Stimulated activated CD4-positive, alpha-beta T cell treated with anti-CD3 and anti-CD28 coated beads, Interleukin-1b, Interleukin-23, amount 100 ng/mL, for 1 hour (primary cell): Measurements from ENCODE around the gene UFD1.

Source experiments
- DNase-seq, 2 donors: peaks; one replicate each; pipeline ENCODE4 v3.0.0-alpha.2; 2020; ENCODE audit warnings: low read depth in 2 of 2

UFD1 gene, protein sequence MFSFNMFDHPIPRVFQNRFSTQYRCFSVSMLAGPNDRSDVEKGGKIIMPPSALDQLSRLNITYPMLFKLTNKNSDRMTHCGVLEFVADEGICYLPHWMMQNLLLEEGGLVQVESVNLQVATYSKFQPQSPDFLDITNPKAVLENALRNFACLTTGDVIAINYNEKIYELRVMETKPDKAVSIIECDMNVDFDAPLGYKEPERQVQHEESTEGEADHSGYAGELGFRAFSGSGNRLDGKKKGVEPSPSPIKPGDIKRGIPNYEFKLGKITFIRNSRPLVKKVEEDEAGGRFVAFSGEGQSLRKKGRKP

DNA sequence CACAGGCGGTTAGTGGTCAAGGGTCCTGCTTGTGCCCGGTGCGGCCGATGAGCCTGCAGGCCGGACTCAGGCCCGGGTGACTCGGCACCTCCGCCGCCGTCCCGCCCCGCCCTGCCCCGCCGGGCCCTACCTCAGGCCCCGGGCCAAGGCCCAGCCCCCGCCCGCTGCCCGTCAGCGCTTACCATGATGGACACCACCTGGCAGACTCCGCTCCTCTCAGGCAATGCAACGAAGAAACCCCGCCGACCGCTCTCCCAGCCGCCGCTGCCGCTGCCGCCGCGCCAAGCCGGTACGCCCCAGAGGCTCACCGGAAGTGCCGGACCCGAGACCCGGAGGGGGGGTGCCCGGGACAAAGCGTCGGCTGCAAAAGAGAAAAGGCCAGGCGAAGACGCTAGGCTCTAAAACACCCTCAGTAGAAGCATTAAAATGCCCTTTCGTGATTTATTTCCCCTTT, at the start of gene UFD1:
Gene UFD1, minus strand, starts transcription at position 293 of the 454 bp plus-strand sequence. Its CDS starts 108 bp downstream, at position 185.
- peak; percentile 34 to 61 for DNase-seq

DNA sequence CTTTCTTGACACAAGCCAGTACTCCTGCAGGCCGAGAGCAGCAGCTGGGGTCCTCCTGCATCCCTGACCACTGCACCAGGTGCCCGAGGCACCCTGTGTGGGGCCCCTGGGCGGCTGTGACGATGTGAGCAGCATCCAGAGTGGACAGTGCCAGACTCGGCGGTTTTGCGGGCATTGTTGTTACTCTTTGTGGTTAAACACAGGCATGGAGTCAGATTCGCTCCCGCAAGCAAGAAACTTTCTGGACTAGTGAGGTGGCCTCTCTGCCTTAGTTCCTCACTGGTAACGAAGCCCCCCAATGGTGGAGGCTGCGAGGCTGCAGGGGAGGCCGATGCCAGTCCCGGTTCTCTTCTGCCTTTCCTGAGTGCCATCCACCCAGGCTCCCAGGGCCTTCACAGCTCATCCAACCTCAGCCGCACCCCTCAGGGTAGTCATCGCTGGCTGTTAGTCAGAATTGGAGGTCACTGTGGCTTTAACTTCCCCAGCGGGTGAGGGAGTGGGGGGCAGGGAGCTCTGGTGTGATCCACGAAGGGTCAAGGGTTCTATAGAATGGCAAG, 48.9 kb upstream of the UFD1 start:
- no peak for DNase-seq

DNA sequence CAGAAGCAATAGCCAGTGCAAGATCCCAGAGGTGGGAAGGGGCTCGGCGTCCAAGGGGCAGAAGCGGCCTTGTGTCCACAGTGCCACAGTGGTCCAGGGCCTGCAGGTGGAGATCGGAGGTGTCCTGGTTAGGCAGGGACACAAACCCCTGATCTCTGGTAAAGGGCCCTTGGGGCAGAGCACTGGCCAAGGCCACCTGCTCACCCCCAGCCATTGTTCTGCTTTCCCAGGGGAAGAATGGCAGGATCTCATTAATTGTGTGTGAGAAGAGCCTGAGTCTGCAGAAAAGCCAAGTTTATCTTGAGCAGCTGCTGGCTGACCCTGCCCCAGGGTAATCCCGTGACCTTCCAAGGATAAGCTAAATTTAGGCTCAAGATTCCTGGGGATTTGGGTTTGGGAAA, 48.3 kb upstream of the UFD1 start:
- no peak for DNase-seq

DNA sequence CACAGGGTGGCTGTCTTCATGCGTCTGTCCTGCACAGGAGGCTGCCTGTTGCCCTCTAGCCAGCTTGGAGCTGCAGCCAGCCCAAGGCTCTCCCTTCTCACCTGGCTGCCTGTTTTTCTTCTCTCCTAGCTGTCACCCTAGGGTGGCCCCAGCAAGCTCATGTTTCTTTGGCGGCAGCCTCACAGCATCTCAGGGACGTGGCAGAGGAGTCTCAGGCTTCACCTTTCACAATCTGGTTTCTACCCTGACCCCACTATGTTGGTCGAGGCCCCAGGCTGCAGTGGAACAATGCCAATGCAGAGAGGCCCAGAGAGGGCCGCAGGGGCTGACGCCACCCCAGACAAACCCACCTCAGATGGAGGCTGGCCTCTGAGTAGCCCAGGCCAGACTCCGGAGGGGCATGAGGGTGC, 47.7 kb upstream of the UFD1 start:
- no peak for DNase-seq

DNA sequence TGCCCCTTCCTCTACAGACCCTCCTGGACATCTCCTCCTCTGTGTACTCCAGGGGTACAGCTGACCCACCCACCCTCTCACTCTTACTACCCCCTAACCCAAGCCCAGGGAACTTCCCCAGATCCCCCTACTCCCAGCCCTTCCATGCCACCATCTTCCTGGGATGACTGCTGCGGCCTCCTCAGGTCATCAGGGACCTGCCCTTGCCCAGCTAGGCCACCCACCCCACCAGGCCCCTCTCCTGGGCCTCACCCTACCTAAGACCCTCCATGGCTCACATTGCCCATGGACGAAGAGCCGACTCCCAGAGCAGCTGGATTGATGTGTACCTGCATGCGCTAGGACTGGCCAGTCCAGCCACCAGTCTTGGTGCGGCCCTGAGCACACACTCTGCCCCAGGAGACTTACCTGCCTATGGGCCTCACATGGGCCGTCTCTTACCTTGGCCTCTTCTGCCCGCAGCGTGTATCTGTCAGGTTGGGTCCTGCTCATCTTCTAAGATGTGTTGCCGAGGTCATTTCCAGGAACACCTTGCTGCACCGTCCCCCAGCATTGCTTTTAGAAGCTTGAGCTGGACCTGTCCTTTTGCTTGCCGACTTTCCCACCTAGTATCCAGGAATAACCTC, 47.2 kb upstream of the UFD1 start:
- no peak for DNase-seq

DNA sequence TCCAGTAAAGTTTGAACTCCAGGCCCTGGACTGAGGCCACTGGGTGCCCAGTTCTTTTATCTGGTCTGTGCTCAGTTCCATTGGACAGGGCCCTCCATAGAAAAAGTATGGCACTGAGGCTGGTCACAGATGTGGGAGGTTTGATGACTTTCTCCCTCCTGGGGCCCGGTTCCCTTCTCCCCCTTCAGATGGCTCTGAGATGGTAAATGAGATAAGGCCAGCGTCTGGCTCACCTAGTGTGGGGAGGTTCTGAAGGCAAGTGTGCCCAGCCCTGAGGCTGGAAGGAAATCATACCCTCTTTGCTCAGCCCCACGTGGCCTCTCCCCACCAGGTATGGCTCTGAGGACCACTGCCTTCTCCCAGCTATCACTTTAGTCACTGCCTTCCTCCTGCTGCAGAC, 46.7 kb upstream of the UFD1 start:
- DNase-seq, result no peak

DNA sequence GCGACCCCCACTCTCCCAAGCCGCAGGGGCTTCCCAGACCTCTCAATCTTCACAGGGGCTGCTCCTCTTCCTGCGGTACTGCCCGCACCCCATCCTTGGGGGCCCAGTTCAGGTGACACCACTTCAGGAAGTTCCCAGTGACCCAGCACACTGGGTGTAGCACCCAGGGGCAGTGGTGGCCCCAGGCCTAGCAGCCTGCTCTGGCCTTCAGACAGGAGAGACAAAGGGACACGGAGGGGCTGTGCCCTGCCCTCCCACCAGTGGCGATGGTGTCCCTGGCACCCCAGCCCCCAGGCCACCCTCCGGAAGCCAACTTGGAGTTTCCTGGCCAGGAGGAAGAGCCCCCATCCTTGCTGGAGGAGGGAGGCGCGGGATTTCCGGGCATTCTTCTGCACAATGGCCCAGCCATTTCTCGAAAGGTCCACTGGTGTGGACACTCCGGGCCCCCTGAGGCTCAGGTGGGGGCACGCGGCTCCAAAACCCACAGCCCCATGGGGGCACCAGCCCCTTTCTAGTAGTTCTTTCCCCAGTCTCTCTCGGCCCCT, 46.2 kb upstream of the UFD1 start:
- DNase-seq, result no peak

DNA sequence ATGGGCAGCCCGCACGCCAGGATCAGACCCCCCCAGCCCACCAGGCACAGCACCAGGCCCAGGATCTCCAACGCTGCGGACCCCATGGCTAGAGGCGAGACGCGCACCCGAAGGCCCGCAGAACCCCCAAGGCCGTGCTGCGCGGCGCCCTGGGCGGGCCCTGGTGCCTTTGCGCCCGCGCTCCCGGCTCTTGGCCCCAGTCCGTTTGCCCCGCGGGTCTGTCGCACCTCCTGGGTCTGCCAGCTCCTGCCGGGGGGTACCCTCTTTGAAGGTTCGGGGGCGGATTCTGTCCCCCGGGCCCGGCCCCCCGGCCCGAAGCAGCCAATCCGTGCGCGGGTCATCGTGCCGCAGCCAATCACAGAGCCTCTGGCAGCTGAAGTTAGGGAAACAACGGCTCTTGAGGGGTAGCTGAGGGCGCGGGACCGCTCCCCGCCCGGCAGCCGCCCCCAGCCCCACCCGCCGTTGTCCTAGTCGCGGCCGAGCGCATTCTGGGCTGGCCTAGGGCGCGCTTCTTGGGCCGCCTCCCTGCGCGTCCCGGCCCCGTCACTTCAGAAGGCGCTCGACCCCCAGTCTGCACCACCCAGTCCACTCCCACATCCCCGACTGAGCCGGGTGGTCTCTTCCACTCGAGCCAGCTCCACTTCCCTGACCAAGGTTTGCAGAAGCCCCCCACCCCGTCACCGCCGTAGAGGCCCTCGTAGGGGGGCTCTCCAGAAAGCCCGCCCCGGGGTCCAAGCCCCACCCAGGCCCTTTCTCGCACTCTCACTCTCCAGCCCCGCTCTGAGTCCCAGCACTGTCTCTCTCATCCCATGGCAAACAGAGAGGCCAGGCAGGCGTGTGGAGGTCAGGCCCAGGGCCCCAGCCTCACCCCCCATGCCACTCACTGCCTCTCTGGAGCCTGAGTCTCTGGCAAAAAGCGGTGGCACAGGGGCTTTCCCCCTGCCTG, 45.5 kb upstream of the UFD1 start, which contains the start of gene CLDN5:
Gene CLDN5, minus strand, starts transcription at position 241 of the 946 bp plus-strand sequence. Its CDS starts 155 bp downstream, at position 86.
- DNase-seq, result no peak

DNA sequence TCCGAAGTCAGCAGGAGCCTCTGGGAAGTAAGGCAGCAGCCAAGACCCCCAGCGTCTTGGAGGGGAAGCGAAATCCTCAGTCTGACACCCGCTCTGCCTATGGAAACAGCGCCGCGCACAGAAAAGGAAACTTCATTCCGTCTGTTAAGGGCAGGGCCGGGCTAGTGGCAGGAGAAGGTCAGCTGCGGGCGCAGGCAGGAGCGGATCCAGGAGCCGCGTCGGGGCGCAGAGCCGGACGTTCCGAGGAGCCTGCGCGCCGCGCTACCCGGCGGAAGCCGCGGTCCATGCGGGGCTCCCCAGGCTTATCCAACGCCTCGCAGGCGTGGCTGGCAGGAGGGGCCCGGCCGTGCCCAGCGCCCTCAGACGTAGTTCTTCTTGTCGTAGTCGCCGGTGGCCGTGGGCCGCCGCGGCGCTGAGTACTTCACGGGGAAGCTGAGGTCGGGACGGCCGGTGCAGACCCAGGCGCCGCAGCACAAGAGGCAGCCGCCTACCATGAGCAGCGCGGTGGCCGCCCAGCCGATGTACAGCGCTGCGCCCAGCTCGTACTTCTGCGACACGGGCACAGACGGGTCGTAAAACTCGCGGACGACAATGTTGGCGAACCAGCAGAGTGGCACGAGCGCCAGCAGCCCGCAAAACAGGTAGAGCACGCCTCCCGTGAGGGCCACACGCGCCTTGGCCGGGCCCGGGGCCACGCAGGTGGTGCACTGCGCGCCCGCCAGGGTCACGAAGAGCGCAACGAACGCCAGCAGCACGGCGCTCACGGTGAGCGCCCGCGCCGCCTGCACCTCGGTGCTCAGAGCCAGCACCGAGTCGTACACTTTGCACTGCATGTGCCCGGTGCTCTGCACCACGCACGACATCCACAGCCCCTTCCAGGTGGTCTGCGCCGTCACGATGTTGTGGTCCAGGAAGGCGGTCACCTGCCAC, 44.5 kb upstream of the UFD1 start:
- DNase-seq, result no peak

DNA sequence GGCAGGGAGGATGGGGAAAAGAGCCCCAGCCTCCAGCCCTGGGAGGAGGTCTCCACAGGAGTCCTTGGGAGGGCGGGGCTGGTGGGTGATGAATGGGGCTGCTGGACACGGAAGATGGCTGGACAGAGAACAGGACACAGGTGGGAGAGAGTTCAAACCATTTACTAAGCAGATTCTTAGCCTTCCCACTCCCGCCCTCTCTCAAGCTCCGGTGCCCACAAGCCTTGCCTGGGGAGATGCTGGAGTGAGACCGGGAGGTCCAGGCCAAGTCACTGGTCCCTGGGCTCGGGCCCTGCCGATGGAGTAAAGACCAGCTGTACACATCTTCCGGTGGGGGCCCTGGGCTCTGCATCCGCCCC, 43.9 kb upstream of the UFD1 start:
- DNase-seq, result no peak

DNA sequence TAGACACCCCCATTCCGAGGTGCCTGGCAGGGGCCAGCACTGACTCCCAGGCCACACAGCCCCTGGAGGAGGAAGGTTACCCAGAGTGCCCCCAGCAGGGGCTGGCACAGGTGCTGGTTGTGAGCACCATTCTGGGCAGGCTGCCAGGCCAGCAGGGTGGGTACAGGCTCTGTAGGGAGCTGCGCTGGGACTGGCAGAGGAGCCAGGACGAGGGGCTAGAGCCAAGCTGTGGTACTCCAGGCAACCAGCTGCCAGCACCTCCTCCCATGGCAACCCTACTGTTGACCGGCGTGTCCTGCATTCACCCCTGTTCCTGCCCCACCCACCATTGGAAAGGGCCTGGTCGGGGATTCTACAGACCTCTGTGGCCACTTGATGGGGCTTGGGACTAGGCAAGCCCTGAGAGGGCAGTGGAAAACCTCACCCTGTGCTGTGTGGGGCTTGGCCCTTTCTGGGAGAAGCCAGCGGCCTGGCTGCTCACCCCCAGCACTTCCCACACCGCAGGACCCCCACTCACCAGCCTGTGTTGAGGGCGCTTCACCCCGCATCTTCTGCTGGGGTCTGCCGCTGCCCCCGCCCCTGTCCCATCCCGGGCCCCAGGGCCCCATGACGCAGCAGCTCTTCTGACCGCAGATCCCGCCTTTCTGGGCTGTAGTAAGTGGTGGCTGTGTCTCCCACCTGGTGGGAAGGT, 43.3 kb upstream of the UFD1 start:
- no peak for DNase-seq

DNA sequence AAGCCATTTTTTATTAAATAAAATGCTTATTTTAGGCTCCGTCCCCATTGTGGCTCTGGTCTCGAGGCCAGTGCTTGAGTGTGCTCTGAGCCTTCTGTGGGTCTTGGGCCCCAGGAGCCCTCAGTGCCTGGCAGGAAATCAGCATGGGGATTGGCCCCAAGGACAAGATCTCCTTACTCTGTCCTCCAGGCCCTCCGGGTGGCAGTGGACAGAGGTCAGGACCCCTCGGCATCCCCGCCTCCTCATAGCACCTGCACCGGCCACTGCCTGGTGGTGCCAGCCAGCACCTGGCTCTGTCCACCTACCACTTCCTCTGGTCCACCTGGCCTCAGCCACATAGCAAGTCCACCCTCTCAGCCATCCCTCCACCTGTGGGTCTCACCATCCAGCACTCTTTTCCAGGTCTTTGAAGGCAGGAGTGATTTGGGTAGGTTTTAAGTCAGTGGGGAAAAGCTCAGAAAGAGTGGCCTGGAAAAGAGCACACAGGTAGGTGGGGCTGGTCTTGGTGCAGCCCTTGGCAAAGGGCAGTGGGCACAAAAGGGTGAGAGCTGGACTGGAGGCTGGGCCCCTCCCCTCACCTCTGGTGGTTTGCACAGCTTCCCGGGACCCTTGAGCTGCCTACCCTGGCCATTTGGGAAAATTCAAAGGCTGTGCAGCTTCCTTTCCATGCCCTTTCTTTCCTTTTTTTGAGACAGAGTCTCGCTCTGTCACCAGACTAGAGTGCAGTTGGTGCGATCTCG, 41.7 kb upstream of the UFD1 start:
- DNase-seq, result no peak

DNA sequence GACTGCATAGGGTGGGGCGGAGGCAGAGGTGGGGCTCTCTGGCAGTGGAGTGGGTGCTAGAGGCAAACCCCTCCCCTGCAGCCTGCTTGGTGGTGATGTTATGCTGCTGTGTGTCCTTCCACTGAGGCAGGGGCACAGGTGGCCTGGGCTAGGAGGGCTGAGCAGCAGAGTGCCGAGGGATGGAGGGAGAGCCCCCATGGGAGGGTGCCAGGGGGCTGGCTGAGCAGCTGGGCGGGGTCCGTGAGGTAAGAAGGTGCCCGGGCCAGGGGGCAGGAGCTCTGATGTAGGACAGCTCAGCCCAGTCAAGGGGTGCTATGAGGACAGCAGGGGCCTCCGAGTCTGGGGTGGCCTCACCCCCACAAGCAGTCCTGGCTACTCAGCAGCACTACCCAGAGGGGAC, 41.0 kb upstream of the UFD1 start:
- no peak for DNase-seq

DNA sequence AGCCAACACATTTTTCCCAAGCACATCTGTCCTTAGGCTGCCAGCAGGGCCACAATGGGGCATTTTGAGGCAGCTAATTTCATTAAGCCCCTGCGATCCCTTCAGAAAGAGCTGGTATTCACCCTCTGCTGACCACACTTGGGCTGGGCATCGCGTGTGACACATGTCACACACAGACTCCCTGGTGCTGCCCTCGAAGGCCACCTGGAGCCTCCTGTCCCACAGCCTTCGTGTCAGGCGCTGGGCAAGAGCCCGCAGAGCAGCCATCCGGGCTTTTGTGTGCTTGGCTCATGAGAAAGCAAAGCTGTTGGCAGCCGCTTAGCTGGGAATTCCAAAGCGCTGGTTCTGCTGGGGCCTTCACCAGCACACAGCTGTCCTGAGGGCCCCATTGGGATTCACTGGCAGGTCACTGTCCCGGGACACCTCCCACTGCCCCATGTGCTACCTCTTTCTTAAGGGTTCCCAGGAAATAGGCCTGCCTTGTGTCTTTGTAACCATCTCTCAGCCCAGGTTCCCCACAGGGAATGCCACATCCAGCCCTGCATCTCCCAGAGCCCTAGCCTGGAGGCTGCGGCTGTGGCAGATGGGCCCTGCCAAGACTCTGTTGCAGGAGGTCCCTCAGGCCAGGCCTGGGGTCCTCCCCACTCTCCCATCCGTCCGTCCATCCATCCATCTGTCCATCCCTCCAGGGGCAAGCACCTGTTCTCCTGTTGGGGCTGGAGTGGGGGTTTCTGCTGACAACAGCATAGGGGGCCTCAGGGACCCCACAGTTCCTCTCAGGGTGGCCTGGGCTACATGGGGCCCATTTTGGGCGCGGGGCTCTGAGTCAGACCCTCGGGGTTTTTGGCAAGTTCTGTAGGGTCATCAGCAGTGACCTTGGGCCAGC, 40.3 kb upstream of the UFD1 start:
- DNase-seq, result no peak

DNA sequence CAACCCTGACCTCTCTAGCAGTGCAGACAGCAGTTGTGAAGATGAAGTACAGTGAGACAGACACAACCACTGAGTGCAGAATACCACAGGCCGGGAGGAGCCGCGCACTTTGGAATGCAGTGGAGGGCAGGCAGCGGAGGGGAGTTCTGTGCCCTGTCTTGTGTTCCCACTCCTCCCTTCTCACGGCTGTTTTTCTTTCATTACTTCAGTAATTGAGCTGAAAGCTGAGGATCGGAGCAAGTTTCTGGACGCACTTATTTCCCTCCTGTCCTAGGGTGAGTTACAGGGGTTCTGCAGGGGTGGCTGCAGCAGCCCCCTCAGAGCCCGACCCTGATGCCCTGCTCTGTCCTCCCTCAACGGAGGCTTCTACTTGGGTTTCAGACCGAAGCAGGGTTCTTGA, 39.6 kb upstream of the UFD1 start:
- no peak for DNase-seq

DNA sequence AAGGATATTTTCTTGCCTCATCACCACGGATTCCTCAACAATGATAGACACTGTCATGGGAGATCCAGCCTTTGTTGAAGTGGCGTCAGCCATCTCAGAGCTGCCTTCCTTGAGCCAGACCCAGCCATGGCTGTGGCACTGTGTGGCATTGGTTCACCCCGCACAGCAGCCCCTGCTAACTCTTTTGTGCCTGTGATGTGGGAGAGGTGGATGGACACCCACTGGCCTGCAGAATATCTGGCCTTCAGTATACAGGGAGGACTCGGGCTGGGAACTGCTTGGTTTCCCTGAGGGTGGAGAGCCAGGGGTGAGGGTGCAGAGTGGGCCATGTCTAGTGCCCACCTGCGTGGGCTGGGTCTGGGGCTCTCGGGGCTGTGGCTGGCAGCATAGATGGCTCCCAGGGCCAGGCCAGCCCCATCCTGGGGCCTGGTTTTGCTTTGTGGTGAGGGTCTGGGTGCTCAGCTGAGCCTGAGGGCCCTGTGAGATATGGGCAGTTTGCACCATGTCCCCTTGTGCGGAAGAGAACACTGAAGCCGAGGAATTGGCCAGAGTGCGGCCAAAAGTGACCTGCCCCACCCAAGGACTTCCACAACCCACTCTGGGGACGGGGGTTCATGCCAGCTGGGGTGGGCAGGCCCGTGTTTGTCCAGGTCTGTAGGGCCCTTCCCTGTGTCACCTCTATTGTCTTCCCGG, 39.1 kb upstream of the UFD1 start:
- no peak for DNase-seq

DNA sequence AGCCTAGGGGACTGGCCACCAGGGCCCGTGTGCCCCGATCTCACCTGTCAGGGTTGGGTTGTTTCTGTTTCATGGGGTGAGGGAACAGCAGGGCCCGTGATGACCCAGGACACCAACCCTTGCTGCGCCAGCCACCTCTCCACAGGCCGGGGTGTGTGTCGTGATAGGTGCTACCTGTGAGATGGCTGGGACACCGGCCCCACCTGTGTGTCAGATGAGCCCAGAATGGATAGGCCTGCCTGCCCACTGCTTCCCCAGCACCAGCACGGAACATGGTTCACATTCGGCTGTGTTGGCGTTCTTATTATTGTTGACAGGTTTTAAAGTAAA, 38.1 kb upstream of the UFD1 start:
- no peak for DNase-seq
